ENCODE measurements around the gene SCARB1.
"Not testable (repeated sequence)": the region's sequence is repeated elsewhere in the genome, so short reads cannot be mapped to it uniquely, and the experiment has no call there.

Gene SCARB1

GRCh38 chr12:124883263-124884130, 19.8 kb upstream of the SCARB1 start:
- Histone ChIP-seq H3K27me3 (ENCODE audit: control insufficient read depth, insufficient read depth, low read length, poor library complexity, severe bottlenecking) (no peaks in the 10 kb centered on the region), H3K9me3 (ENCODE audit: control insufficient read depth, low read length) (no peaks in the 10 kb centered on the region), H3K4me1 (ENCODE audit: control insufficient read depth, insufficient read depth, low read length) (peaks cover 8% of the 10 kb centered on the region), H3K4me3 (ENCODE audit: insufficient read depth, low read depth, low read length) (no peak overlapping the region), H3K36me3 (ENCODE audit: control insufficient read depth, insufficient read depth, low read length) (no peaks in the 10 kb centered on the region), H3K27ac (ENCODE audit: insufficient read depth, low read depth, low read length, poor library complexity, severe bottlenecking) (no peak overlapping the region)
- WGBS, 2 experiments = 63 to 66% methylated on average over 10 of the region's 10 CpGs

- Histone ChIP-seq H3K4me3 (ENCODE audit: insufficient read depth, low read depth, low read length) (no peak overlapping the region), H3K27me3 (ENCODE audit: control insufficient read depth, insufficient read depth, low read length, poor library complexity, severe bottlenecking) (no peaks in the 10 kb centered on the region), H3K27ac (ENCODE audit: insufficient read depth, low read depth, low read length, poor library complexity, severe bottlenecking) (no peak overlapping the region), H3K36me3 (ENCODE audit: control insufficient read depth, insufficient read depth, low read length) (no peaks in the 10 kb centered on the region), H3K4me1 (ENCODE audit: control insufficient read depth, insufficient read depth, low read length) (peaks cover 8% of the 10 kb centered on the region), H3K9me3 (ENCODE audit: control insufficient read depth, low read length) (no peaks in the 10 kb centered on the region)
- 84 to 86% methylated on average over 10 of the region's 10 CpGs for WGBS, 2 experiments
Observed at GRCh38 chr12:124881123-124881522, 17.5 kb upstream of the SCARB1 start.

- H3K4me1 ChIP-seq (ENCODE audit: control insufficient read depth, insufficient read depth, low read length); H3K4me3 ChIP-seq (ENCODE audit: insufficient read depth, low read depth, low read length); H3K27me3 ChIP-seq (ENCODE audit: control insufficient read depth, insufficient read depth, low read length, poor library complexity, severe bottlenecking); H3K9me3 ChIP-seq (ENCODE audit: control insufficient read depth, low read length); H3K27ac ChIP-seq (ENCODE audit: insufficient read depth, low read depth, low read length, poor library complexity, severe bottlenecking); H3K36me3 ChIP-seq (ENCODE audit: control insufficient read depth, insufficient read depth, low read length): not testable (repeated sequence)
- WGBS, 2 experiments = 91 to 95% methylated on average over 11 of the region's 11 CpGs
Observed at GRCh38 chr12:124880335-124880734, 16.7 kb upstream of the SCARB1 start.

GRCh38 chr12:124878795-124879516, 15.3 kb upstream of the SCARB1 start:
- Histone ChIP-seq H3K9me3 (ENCODE audit: control insufficient read depth, low read length) (no peaks in the 10 kb centered on the region), H3K4me3 (ENCODE audit: insufficient read depth, low read depth, low read length) (no peak overlapping the region), H3K27me3 (ENCODE audit: control insufficient read depth, insufficient read depth, low read length, poor library complexity, severe bottlenecking) (no peaks in the 10 kb centered on the region), H3K27ac (ENCODE audit: insufficient read depth, low read depth, low read length, poor library complexity, severe bottlenecking) (no peak overlapping the region), H3K4me1 (ENCODE audit: control insufficient read depth, insufficient read depth, low read length) (no peaks in the 10 kb centered on the region), H3K36me3 (ENCODE audit: control insufficient read depth, insufficient read depth, low read length) (no peaks in the 10 kb centered on the region)
- 95% methylated on average over 18 of the region's 18 CpGs for WGBS, 2 experiments

- Histone ChIP-seq H3K9me3 (ENCODE audit: control insufficient read depth, low read length) (no peaks in the 10 kb centered on the region), H3K36me3 (ENCODE audit: control insufficient read depth, insufficient read depth, low read length) (no peaks in the 10 kb centered on the region), H3K4me1 (ENCODE audit: control insufficient read depth, insufficient read depth, low read length) (no peaks in the 10 kb centered on the region), H3K27me3 (ENCODE audit: control insufficient read depth, insufficient read depth, low read length, poor library complexity, severe bottlenecking) (no peaks in the 10 kb centered on the region), H3K27ac (ENCODE audit: insufficient read depth, low read depth, low read length, poor library complexity, severe bottlenecking) (no peak overlapping the region), H3K4me3 (ENCODE audit: insufficient read depth, low read depth, low read length) (no peak overlapping the region)
- WGBS, 2 experiments = 85 to 89% methylated on average over 3 of the region's 3 CpGs
Observed at GRCh38 chr12:124877423-124877822, 13.8 kb upstream of the SCARB1 start.

GRCh38 chr12:124876171-124876570, 12.5 kb upstream of the SCARB1 start:
- H3K36me3 ChIP-seq (ENCODE audit: control insufficient read depth, insufficient read depth, low read length) = no peaks in the 10 kb centered on the region
- WGBS, 2 experiments = 96 to 100% methylated on average over 2 of the region's 2 CpGs
- no peak overlapping the region for H3K4me3 ChIP-seq (ENCODE audit: insufficient read depth, low read depth, low read length)
- no peak overlapping the region for H3K27ac ChIP-seq (ENCODE audit: insufficient read depth, low read depth, low read length, poor library complexity, severe bottlenecking)
- H3K9me3 ChIP-seq (ENCODE audit: control insufficient read depth, low read length) = no peaks in the 10 kb centered on the region
- H3K27me3 ChIP-seq (ENCODE audit: control insufficient read depth, insufficient read depth, low read length, poor library complexity, severe bottlenecking) = no peaks in the 10 kb centered on the region
- peaks cover 9% of the 10 kb centered on the region for H3K4me1 ChIP-seq (ENCODE audit: control insufficient read depth, insufficient read depth, low read length)

- Histone ChIP-seq H3K4me3 (ENCODE audit: insufficient read depth, low read depth, low read length) (no peak overlapping the region), H3K36me3 (ENCODE audit: control insufficient read depth, insufficient read depth, low read length) (no peaks in the 10 kb centered on the region), H3K9me3 (ENCODE audit: control insufficient read depth, low read length) (no peaks in the 10 kb centered on the region), H3K27ac (ENCODE audit: insufficient read depth, low read depth, low read length, poor library complexity, severe bottlenecking) (no peak overlapping the region), H3K4me1 (ENCODE audit: control insufficient read depth, insufficient read depth, low read length) (peaks cover 9% of the 10 kb centered on the region), H3K27me3 (ENCODE audit: control insufficient read depth, insufficient read depth, low read length, poor library complexity, severe bottlenecking) (no peaks in the 10 kb centered on the region)
- WGBS, 2 experiments = 88 to 90% methylated on average over 2 of the region's 2 CpGs
Observed at GRCh38 chr12:124875803-124876132, 12.1 kb upstream of the SCARB1 start.

GRCh38 chr12:124874988-124875802, 11.5 kb upstream of the SCARB1 start:
- no peak overlapping the region for H3K27ac ChIP-seq (ENCODE audit: insufficient read depth, low read depth, low read length, poor library complexity, severe bottlenecking)
- H3K36me3 ChIP-seq (ENCODE audit: control insufficient read depth, insufficient read depth, low read length) = no peaks in the 10 kb centered on the region
- WGBS, 2 experiments = 82% methylated on average over 14 of the region's 14 CpGs
- no peaks in the 10 kb centered on the region for H3K9me3 ChIP-seq (ENCODE audit: control insufficient read depth, low read length)
- H3K27me3 ChIP-seq (ENCODE audit: control insufficient read depth, insufficient read depth, low read length, poor library complexity, severe bottlenecking) = no peaks in the 10 kb centered on the region
- no peak overlapping the region for H3K4me3 ChIP-seq (ENCODE audit: insufficient read depth, low read depth, low read length)
- peaks cover 9% of the 10 kb centered on the region for H3K4me1 ChIP-seq (ENCODE audit: control insufficient read depth, insufficient read depth, low read length)

- Histone ChIP-seq H3K27ac (ENCODE audit: insufficient read depth, low read depth, low read length, poor library complexity, severe bottlenecking) (no peak overlapping the region), H3K27me3 (ENCODE audit: control insufficient read depth, insufficient read depth, low read length, poor library complexity, severe bottlenecking) (no peaks in the 10 kb centered on the region)
- 93 to 96% methylated on average over 4 of the region's 4 CpGs for WGBS, 2 experiments
Observed at GRCh38 chr12:124874188-124874587, 10.5 kb upstream of the SCARB1 start.

More at GRCh38 chr12:124874188-124874587, 10.5 kb upstream of the SCARB1 start:
- Histone ChIP-seq H3K36me3 (ENCODE audit: control insufficient read depth, insufficient read depth, low read length) (no peaks in the 10 kb centered on the region), H3K4me1 (ENCODE audit: control insufficient read depth, insufficient read depth, low read length) (peaks cover 9% of the 10 kb centered on the region), H3K4me3 (ENCODE audit: insufficient read depth, low read depth, low read length) (no peak overlapping the region), H3K9me3 (ENCODE audit: control insufficient read depth, low read length) (no peaks in the 10 kb centered on the region)
